Neural crest cell (in vitro differentiated cells): ENCODE measurements around the gene TMC7. TPM values are rescaled to one million over a fixed set of nuclear protein-coding genes. Genes with fewer than 3 reads are reported as not detected.

Experiments used
- DNase-seq: peaks from one replicate; pipeline ENCODE4 v3.0.0; 2021; ENCODE audit warnings: low read depth, mixed read lengths, low spot score
- H3K27ac Mint-ChIP-seq: one replicate; pipeline ENCODE4 v1.8.0; 2021; ENCODE audit warnings: mild to moderate bottlenecking, mixed read lengths; ENCODE audit not compliant: unreplicated experiment
- H3K27me3 Mint-ChIP-seq: 2 replicates; pipeline ENCODE4 v1.8.0; 2021; ENCODE audit warnings: low read depth, mild to moderate bottlenecking, mixed read lengths
- H3K36me3 Mint-ChIP-seq: 2 replicates; pipeline ENCODE4 v1.8.0; 2021; ENCODE audit warnings: low read depth, mild to moderate bottlenecking, mixed read lengths
- H3K4me1 Mint-ChIP-seq: 2 replicates; pipeline ENCODE4 v1.8.0; 2021; ENCODE audit warnings: mixed read lengths
- H3K4me3 Mint-ChIP-seq: one replicate; pipeline ENCODE4 v1.8.0; 2021; ENCODE audit warnings: mild to moderate bottlenecking, mixed read lengths
- H3K9me3 Mint-ChIP-seq: 2 replicates; pipeline ENCODE4 v1.8.0; 2021; ENCODE audit warnings: mixed read lengths
- total RNA-seq: library from RNA; stranded (reverse); gene quantifications from 2 replicates; pipeline ENCODE4 v1.2.1, GENCODE V29; 2021
- TF ChIP-seq, protein P1 (sequence below): fragments of 200-600 bp; sonication (generic); conservative IDR thresholded peaks from 2 replicates; pipeline ENCODE4 v1.5.0; 2021; ENCODE audit warnings: antibody characterized with exemption, mild to moderate bottlenecking

TMC7 gene
- total RNA-seq, 1 donor from 2014 or later, result 3.9 TPM

- DNase-seq, result no peak
- TF ChIP-seq, protein P1, sequence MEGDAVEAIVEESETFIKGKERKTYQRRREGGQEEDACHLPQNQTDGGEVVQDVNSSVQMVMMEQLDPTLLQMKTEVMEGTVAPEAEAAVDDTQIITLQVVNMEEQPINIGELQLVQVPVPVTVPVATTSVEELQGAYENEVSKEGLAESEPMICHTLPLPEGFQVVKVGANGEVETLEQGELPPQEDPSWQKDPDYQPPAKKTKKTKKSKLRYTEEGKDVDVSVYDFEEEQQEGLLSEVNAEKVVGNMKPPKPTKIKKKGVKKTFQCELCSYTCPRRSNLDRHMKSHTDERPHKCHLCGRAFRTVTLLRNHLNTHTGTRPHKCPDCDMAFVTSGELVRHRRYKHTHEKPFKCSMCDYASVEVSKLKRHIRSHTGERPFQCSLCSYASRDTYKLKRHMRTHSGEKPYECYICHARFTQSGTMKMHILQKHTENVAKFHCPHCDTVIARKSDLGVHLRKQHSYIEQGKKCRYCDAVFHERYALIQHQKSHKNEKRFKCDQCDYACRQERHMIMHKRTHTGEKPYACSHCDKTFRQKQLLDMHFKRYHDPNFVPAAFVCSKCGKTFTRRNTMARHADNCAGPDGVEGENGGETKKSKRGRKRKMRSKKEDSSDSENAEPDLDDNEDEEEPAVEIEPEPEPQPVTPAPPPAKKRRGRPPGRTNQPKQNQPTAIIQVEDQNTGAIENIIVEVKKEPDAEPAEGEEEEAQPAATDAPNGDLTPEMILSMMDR, result no peak
- Mint-ChIP-seq H3K27ac (peak overlapping the region; percentile 43), H3K27me3 (no peaks in the 10 kb centered on the region), H3K4me3 (no peak overlapping the region), H3K9me3 (no peaks in the 10 kb centered on the region), H3K36me3 (no peaks in the 10 kb centered on the region), H3K4me1 (peaks cover 8% of the 10 kb centered on the region)
Measured at GRCh38 chr16:19110537-19111360, 127.0 kb downstream of the TMC7 start.

DNA sequence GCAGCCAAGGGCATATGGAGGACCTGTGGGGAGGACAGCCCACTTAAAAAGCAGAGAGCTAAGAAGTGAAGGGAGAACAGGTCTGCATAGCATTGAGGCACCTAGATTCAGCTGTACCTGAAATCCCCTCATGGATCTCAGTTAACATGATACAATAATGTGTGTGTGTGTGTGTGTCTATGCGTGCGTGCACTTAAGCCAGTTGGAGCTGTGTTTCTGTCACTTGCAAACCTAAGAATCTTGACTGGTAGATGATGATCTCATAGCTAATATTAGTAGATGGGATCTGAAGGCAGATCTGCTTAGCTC, 128.3 kb downstream of the TMC7 start:
- H3K36me3 Mint-ChIP-seq, result no peaks in the 10 kb centered on the region
- no peak overlapping the region for H3K27ac Mint-ChIP-seq
- H3K4me1 Mint-ChIP-seq, result peaks cover 20% of the 10 kb centered on the region
- H3K27me3 Mint-ChIP-seq, result no peaks in the 10 kb centered on the region
- TF ChIP-seq, protein P1, result no peak
- H3K4me3 Mint-ChIP-seq, result peak overlapping the region; percentile 66
- no peak for DNase-seq
- H3K9me3 Mint-ChIP-seq, result no peaks in the 10 kb centered on the region

Other genes with a start within 250 kb of the TMC7 start
- gene RPS15A, start 193.6 kb upstream of the TMC7 start, total RNA-seq, result 1,697 and 1,736 TPM in 2 replicates
- 211 and 212 TPM in 2 replicates for gene ARL6IP1, start 182.4 kb upstream of the TMC7 start, total RNA-seq
- gene SMG1, start 57.5 kb upstream of the TMC7 start, total RNA-seq, result 87.1 and 93.3 TPM in 2 replicates
- 25.6 and 25.7 TPM in 2 replicates for gene COQ7, start 83.7 kb downstream of the TMC7 start, total RNA-seq
- gene ITPRIPL2, start 130.0 kb downstream of the TMC7 start, total RNA-seq, result 20.2 and 21.8 TPM in 2 replicates
- gene SYT17, start 184.3 kb downstream of the TMC7 start, total RNA-seq, result 3.1 and 3.6 TPM in 2 replicates